Liver (tissue), 3 donors: ENCODE results near the gene LRIT2.

Experiments used
- CTCF ChIP-seq: fragments of 150-350 bp; IDR thresholded peaks from 2 replicates; pipeline ENCODE4 v1.5.1; 2017; ENCODE audit warnings: improper control_type of control experiment, low read depth, low read length; ENCODE audit not compliant: missing input control
- EGR1 ChIP-seq, 2 donors: IDR thresholded peaks; 2 replicates each; pipeline ENCODE4 v1.6.1; 2016 to 2018; ENCODE audit warnings: antibody characterized with exemption in 2 of 2, low read depth in 2 of 2
- GABPA ChIP-seq, 2 donors: IDR thresholded peaks in 1 of 2; conservative IDR thresholded peaks in 1 of 2; 2 replicates each; pipeline ENCODE4 v1.6.1; 2016; ENCODE audit warnings: antibody characterized with exemption in 2 of 2, mild to moderate bottlenecking in 1 of 2, moderate library complexity in 1 of 2
- HNF4A ChIP-seq, 2 donors: conservative IDR thresholded peaks; 2 replicates each; pipeline ENCODE4 v1.6.1; 2016; ENCODE audit warnings: antibody characterized with exemption in 2 of 2, mild to moderate bottlenecking in 2 of 2
- HNF4G ChIP-seq: IDR thresholded peaks from 2 replicates; pipeline ENCODE4 v1.6.1; 2016; ENCODE audit warnings: antibody characterized with exemption
- JUND ChIP-seq, 2 donors: IDR thresholded peaks; 2 replicates each; pipeline ENCODE4 v1.6.1; 2016; ENCODE audit warnings: antibody characterized with exemption in 2 of 2
- REST ChIP-seq: IDR thresholded peaks from 2 replicates; pipeline ENCODE4 v1.6.1; 2016; ENCODE audit warnings: antibody characterized with exemption, mild to moderate bottlenecking
- RXRA ChIP-seq, 2 donors: IDR thresholded peaks; 2 replicates each; pipeline ENCODE4 v1.6.1; 2017 to 2018; ENCODE audit warnings: antibody characterized with exemption in 2 of 2, mild to moderate bottlenecking in 1 of 2
- SP1 ChIP-seq: IDR thresholded peaks from 2 replicates; pipeline ENCODE4 v1.6.1; 2018; ENCODE audit warnings: antibody characterized with exemption, mild to moderate bottlenecking
- TAF1 ChIP-seq: conservative IDR thresholded peaks from 2 replicates; pipeline ENCODE4 v1.6.1; 2016; ENCODE audit warnings: antibody characterized with exemption, mild to moderate bottlenecking
- YY1 ChIP-seq: IDR thresholded peaks from 2 replicates; pipeline ENCODE4 v1.6.1; 2016; ENCODE audit warnings: antibody characterized with exemption, mild to moderate bottlenecking
- TF ChIP-seq, protein P1 (sequence below): IDR thresholded peaks from 2 replicates; pipeline ENCODE4 v1.6.1; 2016; ENCODE audit warnings: antibody characterized with exemption
- TF ChIP-seq, protein P2 (sequence below): IDR thresholded peaks from 2 replicates; pipeline ENCODE4 v1.6.1; 2016; ENCODE audit warnings: antibody characterized with exemption
- TF ChIP-seq, protein P3 (sequence below): IDR thresholded peaks from 2 replicates; pipeline ENCODE4 v1.6.1; 2016; ENCODE audit warnings: antibody characterized with exemption
- donor health status: healthy.
- donor health status: healthy.

DNA sequence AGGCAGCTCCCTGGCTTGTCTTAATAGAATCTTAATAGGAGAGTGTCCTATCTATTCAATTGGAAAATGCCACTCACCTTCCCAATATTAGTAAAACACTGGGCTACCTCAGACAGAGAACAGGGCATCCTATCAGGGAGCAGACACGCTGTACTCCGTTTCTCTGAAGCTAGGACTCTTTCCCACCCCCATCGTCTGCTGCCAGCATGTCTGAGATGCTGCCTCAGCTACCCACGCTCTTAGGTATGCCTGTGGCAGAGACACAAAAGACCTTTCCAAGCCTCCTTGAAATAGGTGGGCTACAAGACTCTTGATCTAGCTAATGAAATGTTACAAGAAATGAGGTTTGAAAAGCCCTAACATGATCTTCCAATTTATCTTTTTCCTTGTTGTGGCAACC lies 2.5 kb upstream of the LRIT2 start:
- TF ChIP-seq CTCF (no peak), HNF4G (no peak), TAF1 (no peak), JUND (IDR thresholded peaks at IDR 0.05) (no peak), REST (no peak), HNF4A (conservative IDR thresholded peaks at IDR 0.05) (no peak), EGR1 (IDR thresholded peaks at IDR 0.05; ENCODE audit: low read depth in 2 of 2) (no peak), GABPA (IDR thresholded peaks at IDR 0.05 in 1 of 2, conservative IDR thresholded peaks at IDR 0.05 in 1 of 2) (no peak), YY1 (no peak), RXRA (IDR thresholded peaks at IDR 0.05) (no peak), SP1 (no peak)
- TF ChIP-seq, protein P1, sequence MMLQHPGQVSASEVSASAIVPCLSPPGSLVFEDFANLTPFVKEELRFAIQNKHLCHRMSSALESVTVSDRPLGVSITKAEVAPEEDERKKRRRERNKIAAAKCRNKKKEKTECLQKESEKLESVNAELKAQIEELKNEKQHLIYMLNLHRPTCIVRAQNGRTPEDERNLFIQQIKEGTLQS: no peak
- TF ChIP-seq, protein P2, sequence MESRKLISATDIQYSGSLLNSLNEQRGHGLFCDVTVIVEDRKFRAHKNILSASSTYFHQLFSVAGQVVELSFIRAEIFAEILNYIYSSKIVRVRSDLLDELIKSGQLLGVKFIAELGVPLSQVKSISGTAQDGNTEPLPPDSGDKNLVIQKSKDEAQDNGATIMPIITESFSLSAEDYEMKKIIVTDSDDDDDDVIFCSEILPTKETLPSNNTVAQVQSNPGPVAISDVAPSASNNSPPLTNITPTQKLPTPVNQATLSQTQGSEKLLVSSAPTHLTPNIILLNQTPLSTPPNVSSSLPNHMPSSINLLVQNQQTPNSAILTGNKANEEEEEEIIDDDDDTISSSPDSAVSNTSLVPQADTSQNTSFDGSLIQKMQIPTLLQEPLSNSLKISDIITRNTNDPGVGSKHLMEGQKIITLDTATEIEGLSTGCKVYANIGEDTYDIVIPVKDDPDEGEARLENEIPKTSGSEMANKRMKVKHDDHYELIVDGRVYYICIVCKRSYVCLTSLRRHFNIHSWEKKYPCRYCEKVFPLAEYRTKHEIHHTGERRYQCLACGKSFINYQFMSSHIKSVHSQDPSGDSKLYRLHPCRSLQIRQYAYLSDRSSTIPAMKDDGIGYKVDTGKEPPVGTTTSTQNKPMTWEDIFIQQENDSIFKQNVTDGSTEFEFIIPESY: no peak
- TF ChIP-seq, protein P3, sequence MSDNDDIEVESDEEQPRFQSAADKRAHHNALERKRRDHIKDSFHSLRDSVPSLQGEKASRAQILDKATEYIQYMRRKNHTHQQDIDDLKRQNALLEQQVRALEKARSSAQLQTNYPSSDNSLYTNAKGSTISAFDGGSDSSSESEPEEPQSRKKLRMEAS: no peak
